HL-60/S4 treated with phorbol 12-myristate 13-acetate at 8.2 ng/mL for 4 days and 3 days (cell line): ENCODE data around the gene COA5.

Experiments
- in situ Hi-C: fragments of 300-500 bp; cut with MboI; formaldehyde crosslinking; loops from 2 replicates; pipeline ENCODE4 v1.15.0; 2022; ENCODE audit warnings: low sequenced_read_pairs

COA5 gene

GRCh38 chr2:98573426-98573825 is 34.9 kb downstream of the COA5 start:
- in situ Hi-C loops = no loop called here

GRCh38 chr2:98572676-98573075 is 35.6 kb downstream of the COA5 start:
- in situ Hi-C loops = no loop called here

- in situ Hi-C loops = no loop called here
Observed at GRCh38 chr2:98572211-98572610, 36.1 kb downstream of the COA5 start.

- in situ Hi-C loops = no loop called here
Observed at GRCh38 chr2:98571796-98572195, 36.5 kb downstream of the COA5 start.

GRCh38 chr2:98571121-98571701 is 37.1 kb downstream of the COA5 start:
- in situ Hi-C loops = no loop called here

GRCh38 chr2:98570356-98570755 is 38.0 kb downstream of the COA5 start:
- in situ Hi-C loops = no loop called here

- in situ Hi-C loops = no loop called here
Observed at GRCh38 chr2:98569915-98570314, 38.4 kb downstream of the COA5 start.

- in situ Hi-C loops = no loop called here
Observed at GRCh38 chr2:98569197-98569793, 39.0 kb downstream of the COA5 start.

GRCh38 chr2:98568161-98568956 is 40.0 kb downstream of the COA5 start:
- in situ Hi-C loops = no loop called here

- in situ Hi-C loops = no loop called here
Observed at GRCh38 chr2:98565941-98566340, 42.4 kb downstream of the COA5 start.

GRCh38 chr2:98565286-98565860 is 42.9 kb downstream of the COA5 start:
- in situ Hi-C loops = no loop called here

GRCh38 chr2:98564541-98565132 is 43.7 kb downstream of the COA5 start:
- in situ Hi-C loops = no loop called here

- in situ Hi-C loops = no loop called here
Observed at GRCh38 chr2:98563394-98563793, 44.9 kb downstream of the COA5 start.

- in situ Hi-C loops = no loop called here
Observed at GRCh38 chr2:98561902-98562695, 46.2 kb downstream of the COA5 start.

- in situ Hi-C loops = no loop called here
Observed at GRCh38 chr2:98561018-98561417, 47.3 kb downstream of the COA5 start.

- in situ Hi-C loops = no loop called here
Observed at GRCh38 chr2:98560256-98560771, 48.0 kb downstream of the COA5 start.

- in situ Hi-C loops = no loop called here
Observed at GRCh38 chr2:98559581-98559980, 48.7 kb downstream of the COA5 start.

GRCh38 chr2:98558852-98559530 is 49.3 kb downstream of the COA5 start:
- in situ Hi-C loops = no loop called here

GRCh38 chr2:98556344-98557033 is 51.8 kb downstream of the COA5 start:
- in situ Hi-C loops = no loop called here
